Peyer's patch (tissue), 4 donors: ENCODE data around the gene EPHB4.

Source experiments
- POLR2A ChIP-seq, 2 donors: fragments of 450-650 bp; IDR thresholded peaks; one replicate each; pipeline ENCODE4 v1.5.1; 2017; ENCODE audit warnings: antibody characterized with exemption in 2 of 2, mild to moderate bottlenecking in 2 of 2, moderate library complexity in 2 of 2
- TF ChIP-seq, protein P1 (sequence below), 6 experiments: fragments of 450-650 bp in 4 of 6; fragments of 200-600 bp in 2 of 6; sonication (generic) in 1 of 6; IDR thresholded peaks; one replicate each; pipeline ENCODE4 v1.5.1; 2017 to 2019; ENCODE audit warnings: antibody characterized with exemption in 6 of 6, mild to moderate bottlenecking in 3 of 6, moderate library complexity in 1 of 6

DNA sequence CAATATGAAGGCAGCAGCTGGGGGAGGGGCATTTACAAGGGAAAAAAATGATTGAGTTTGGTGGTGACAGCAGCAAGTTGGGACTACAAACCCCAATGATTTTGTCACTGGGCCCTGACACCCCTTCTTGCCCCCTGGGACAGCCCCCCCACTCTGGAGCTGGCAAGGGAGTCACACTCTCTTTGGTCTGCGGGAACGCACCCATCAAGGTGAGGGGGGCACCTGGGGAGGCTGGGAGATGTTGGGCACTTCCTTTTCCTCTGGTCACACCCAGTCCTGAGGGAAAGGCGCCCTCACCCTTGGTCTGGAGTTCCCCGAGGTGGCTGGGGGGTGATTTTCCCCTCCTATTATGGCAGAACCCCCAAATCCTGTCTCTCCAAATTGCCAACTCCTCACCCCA is 24.4 kb downstream of the EPHB4 start:
- TF ChIP-seq, protein P1, sequence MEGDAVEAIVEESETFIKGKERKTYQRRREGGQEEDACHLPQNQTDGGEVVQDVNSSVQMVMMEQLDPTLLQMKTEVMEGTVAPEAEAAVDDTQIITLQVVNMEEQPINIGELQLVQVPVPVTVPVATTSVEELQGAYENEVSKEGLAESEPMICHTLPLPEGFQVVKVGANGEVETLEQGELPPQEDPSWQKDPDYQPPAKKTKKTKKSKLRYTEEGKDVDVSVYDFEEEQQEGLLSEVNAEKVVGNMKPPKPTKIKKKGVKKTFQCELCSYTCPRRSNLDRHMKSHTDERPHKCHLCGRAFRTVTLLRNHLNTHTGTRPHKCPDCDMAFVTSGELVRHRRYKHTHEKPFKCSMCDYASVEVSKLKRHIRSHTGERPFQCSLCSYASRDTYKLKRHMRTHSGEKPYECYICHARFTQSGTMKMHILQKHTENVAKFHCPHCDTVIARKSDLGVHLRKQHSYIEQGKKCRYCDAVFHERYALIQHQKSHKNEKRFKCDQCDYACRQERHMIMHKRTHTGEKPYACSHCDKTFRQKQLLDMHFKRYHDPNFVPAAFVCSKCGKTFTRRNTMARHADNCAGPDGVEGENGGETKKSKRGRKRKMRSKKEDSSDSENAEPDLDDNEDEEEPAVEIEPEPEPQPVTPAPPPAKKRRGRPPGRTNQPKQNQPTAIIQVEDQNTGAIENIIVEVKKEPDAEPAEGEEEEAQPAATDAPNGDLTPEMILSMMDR (IDR thresholded peaks at IDR 0.05), result no peak
- no peak for TF ChIP-seq POLR2A (IDR thresholded peaks at IDR 0.05)
